OCI-M1 (cell line): ENCODE results near the gene PRPF6.

ENCODE experiments used
- DNase-seq: peaks from one replicate; lab custom pipeline; 2025; lab: John Stamatoyannopoulos, UW

Gene PRPF6

GRCh38 chr20:63945921-63946920, 34.7 kb upstream of the PRPF6 start:
- DNase-seq = no peak

GRCh38 chr20:63946986-63947637, 33.8 kb upstream of the PRPF6 start:
- no peak for DNase-seq

GRCh38 chr20:63947638-63948456, 33.1 kb upstream of the PRPF6 start:
- no peak for DNase-seq

- DNase-seq = no peak
Measured at GRCh38 chr20:63950701-63951397, 30.1 kb upstream of the PRPF6 start.

- no peak for DNase-seq
Measured at GRCh38 chr20:63951398-63952209, 29.3 kb upstream of the PRPF6 start.

GRCh38 chr20:63952210-63952535, 28.8 kb upstream of the PRPF6 start:
- DNase-seq = no peak

GRCh38 chr20:63952769-63953168, 28.2 kb upstream of the PRPF6 start:
- DNase-seq = no peak

GRCh38 chr20:63953764-63954429, 27.0 kb upstream of the PRPF6 start:
- DNase-seq = no peak

- peak; percentile 75 for DNase-seq
Measured at GRCh38 chr20:63955281-63955826, 25.6 kb upstream of the PRPF6 start.

- peak; percentile 90 for DNase-seq
Measured at GRCh38 chr20:63955827-63956663, 24.9 kb upstream of the PRPF6 start, which contains the start of gene UCKL1. UCKL1 (minus strand) TSS chr20:63956416; CDS start chr20:63956372, 44 bp downstream.

GRCh38 chr20:63956664-63957003, 24.3 kb upstream of the PRPF6 start:
- DNase-seq = no peak

GRCh38 chr20:63957004-63957689, 23.8 kb upstream of the PRPF6 start:
- peak; percentile 76 for DNase-seq

GRCh38 chr20:63957690-63958441, 23.1 kb upstream of the PRPF6 start:
- DNase-seq = peak; percentile 49

GRCh38 chr20:63958471-63958870, 22.5 kb upstream of the PRPF6 start:
- DNase-seq = no peak

- no peak for DNase-seq
Measured at GRCh38 chr20:63958964-63959698, 21.8 kb upstream of the PRPF6 start.

- DNase-seq = no peak
Measured at GRCh38 chr20:63959699-63960075, 21.2 kb upstream of the PRPF6 start.
